HG02588 (cell line): Measurements from ENCODE around the gene RANBP2.
"Not testable (repeated sequence)": the region's sequence is repeated elsewhere in the genome, so short reads cannot be mapped to it uniquely, and the experiment has no call there.

Experiments used
- ATAC-seq: cut with Tn5 transposase; IDR thresholded peaks from one replicate; pipeline ENCODE4 v1.9.1; 2021; ENCODE audit warnings: mild to moderate bottlenecking, moderate library complexity; ENCODE audit not compliant: unreplicated experiment

The RANBP2 gene

GRCh38 chr2:108767859-108768258 lies 48.6 kb downstream of the RANBP2 start:
- ATAC-seq: not testable (repeated sequence)

- ATAC-seq: peak; percentile 74
These were observed 57.2 kb downstream of the RANBP2 start for GRCh38 chr2:108776475-108776874.

DNA sequence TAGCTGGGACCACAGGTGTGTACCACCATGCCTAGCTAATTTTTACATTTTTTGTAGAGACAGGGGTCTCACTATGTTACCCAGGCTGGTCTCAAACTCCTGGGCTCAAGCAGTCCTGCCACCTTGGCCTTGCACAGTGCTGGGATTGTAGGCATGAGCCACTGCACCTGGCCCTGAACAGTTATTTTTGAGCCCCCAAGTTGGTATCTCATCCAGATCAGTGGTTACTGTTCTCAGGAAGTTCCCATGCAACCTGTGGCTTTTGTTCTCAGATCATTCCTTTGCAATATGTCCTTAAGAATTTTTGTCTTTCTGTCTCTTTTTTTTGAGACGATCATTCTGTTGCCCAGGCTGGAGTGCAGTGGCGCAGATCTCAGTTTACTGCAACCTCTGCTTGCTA lies 59.6 kb downstream of the RANBP2 start:
- ATAC-seq: no peak

DNA sequence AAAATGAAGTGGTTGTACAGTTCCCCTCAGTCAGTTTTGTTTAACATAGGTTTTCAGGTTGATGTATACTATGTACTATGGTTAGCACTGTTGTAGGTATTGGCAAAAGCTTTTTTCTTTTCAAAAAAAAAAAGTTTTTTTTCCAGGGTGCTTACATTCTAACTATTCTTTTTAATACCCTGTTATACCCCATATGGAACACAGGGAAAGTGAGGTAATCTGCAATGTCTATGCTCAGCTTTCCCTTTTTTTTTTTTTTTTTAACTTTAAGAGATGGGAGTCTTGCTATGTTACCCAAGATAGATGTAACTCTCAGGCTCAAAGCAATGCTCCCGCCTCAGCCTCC lies 66.7 kb downstream of the RANBP2 start:
- no peak for ATAC-seq

DNA sequence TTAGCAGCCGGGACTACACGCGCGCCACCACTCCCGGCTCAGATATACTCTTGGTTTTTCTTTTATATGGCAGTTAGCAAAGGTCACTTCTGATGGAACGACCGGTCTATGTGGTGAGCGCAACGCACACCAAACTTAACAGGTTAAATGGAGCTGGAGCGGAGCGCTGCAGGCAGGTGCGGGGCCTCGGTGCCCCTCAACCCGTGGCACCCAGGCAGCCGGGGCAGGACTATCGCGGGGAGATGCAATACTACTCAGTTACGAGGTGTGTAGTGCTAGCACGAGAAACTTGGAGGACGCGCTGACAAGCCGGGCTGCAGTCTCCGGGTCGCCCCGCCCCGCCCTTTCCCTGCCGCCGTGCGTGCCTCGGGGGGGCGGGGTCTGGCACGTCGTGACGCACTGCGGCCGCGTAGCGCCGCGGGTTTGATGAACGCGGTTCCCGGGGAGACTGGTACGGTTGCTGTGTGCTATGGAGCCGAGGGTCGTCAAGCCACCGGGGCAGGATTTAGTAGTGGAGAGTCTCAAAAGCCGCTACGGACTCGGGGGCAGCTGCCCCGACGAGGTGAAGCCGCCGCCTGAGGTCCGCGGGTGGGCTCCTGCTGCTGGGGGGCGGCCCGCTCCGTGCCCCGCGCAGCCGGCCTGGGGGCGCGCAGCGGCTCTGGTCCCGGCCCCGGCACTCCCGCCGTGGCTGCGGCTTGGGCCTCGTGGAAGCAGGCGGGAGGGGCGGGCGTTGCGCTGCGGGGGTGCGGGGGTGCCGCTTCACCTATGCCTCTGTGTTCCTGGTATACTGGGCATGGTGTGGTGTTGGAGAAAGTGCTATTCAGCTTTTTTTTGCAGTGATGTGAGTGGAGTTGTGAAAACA lies 67.3 kb downstream of the RANBP2 start, which contains the start of gene CCDC138:
TSS of gene CCDC138 (plus strand) at position 418 of the 862 bp plus-strand sequence. CDS start at position 470, 52 bp downstream.
- ATAC-seq: peak; percentile 97

GRCh38 chr2:108787216-108787541 lies 67.9 kb downstream of the RANBP2 start:
- no peak for ATAC-seq

GRCh38 chr2:108803045-108803736 lies 83.9 kb downstream of the RANBP2 start:
- no peak for ATAC-seq

DNA sequence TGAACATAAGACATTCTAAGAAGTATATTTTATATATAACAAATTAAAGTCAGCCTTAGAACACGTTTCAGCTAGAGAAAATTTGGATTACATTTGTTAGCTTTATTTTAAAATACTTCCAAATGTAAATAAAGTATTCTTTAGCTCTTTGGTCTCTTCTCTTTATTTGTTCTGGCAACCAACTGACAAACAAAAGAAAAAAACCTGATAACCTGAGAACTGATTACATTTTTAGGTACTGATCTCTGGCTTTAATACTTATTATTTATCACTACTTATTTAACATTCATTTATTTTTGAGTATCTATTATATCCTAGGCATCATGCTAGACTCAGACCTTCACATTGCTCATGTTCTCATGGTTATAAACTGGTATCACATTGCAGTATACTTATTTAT lies 85.8 kb downstream of the RANBP2 start:
- ATAC-seq: no peak

- ATAC-seq: no peak
These were observed 86.5 kb downstream of the RANBP2 start for GRCh38 chr2:108805782-108806181.

- ATAC-seq: no peak
These were observed 87.3 kb downstream of the RANBP2 start for GRCh38 chr2:108806371-108807113.

GRCh38 chr2:108809936-108810335 lies 90.7 kb downstream of the RANBP2 start:
- ATAC-seq: no peak

- no peak for ATAC-seq
These were observed 92.0 kb downstream of the RANBP2 start for GRCh38 chr2:108810993-108811957.

GRCh38 chr2:108813732-108814131 lies 94.5 kb downstream of the RANBP2 start:
- no peak for ATAC-seq

GRCh38 chr2:108820482-108820881 lies 101.2 kb downstream of the RANBP2 start:
- ATAC-seq: no peak

DNA sequence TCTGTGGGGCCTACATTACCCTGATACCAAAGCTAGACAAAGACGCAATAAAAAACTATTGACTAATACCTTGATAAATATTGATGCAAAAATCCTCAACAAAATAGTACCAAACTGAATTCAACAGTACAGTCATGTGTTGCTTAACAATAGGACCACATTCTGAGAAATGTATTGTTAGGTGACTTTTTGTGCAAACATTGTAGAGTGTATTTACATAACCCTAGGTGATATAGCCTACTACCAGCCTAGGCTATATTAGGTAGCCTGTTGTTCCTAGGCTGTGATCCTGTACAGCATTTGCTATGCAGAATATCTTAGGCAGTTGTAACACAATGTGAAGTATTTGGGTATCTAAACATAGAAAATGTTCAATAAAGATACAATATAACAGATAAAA lies 104.0 kb downstream of the RANBP2 start:
- no peak for ATAC-seq

DNA sequence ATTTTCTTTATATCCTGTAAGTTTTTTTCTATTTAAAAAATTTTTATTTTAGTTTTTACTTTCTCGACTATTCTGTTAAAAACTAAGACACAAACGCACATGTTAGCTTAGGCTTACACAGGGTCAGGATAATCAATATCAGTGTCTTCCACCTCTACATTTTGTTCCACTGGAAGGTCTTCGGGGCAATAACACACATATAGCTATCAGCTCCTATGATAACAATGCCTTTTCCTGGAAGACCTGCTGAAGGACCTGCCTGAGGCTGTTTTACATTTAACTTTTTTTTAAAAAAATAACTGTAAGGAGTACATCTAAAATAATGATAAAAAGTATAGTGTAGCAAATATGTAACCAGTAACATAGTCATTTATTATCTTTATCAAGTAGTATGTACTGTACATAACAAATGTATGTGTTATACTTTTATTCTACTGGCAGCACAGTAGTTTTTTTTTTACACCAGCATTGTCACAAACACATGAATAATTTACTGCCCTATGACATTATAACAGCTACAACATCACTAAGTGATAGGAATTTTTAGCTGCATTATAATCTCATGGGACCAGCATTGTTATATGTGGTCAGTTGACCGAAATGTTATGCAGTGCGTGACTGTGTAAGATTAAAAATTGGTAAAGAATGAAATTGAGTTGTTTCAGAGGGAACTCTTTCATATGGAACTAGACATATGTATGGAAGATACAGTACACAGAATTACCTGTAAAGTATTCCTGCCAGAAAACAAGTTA lies 105.2 kb downstream of the RANBP2 start:
- ATAC-seq: no peak

- no peak for ATAC-seq
These were observed 106.0 kb downstream of the RANBP2 start for GRCh38 chr2:108825254-108825653.

GRCh38 chr2:108825736-108826135 lies 106.5 kb downstream of the RANBP2 start:
- ATAC-seq: no peak

DNA sequence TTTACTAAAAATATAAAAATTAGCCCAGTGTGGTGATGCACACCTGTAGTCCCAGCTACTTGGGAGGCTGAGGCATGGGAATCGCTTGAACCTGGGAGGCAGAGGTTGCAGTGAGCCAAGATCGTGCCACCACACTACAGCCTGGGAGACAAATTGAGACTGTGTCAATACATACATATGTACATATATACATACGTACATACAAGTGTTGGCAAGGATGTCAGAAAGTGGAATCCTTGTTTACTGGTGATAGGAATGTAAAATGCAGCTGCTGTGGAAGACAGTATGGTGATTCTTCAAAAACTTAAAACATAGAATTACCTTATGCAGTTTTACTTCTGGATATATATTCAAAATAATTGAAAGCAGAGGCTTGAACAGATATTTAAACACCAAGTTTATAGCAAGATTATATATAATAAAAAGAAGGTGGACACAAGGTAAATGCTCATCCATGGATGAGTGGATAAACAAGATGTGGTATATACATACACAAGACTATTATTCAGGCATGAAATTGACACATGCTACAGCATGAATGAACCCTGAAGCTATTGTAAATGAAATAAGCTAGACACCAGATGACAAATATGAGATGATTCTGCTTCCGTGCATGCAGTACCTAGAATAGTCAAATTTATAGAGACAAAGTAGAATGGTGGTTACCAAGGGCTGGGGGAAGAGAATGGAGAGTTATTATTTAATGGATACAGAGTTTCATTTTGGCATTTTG lies 110.5 kb downstream of the RANBP2 start:
- ATAC-seq: no peak
